ENCODE measurements around the gene PRAMEF12.
"Not testable (repeated sequence)": the region's sequence is repeated elsewhere in the genome, so short reads cannot be mapped to it uniquely, and the experiment has no call there.

PRAMEF12 gene

GRCh38 chr1:12773438-12773837 is at the start of gene PRAMEF12:
Gene PRAMEF12, plus strand, starts transcription at chr1:12773738. Its CDS starts 1,130 bp downstream, at chr1:12774868.
- no peak for DNase-seq

- no peak for DNase-seq
Observed at GRCh38 chr1:12728391-12728790, 45.1 kb upstream of the PRAMEF12 start.

- DNase-seq, result no peak
Observed at GRCh38 chr1:12730156-12730555, 43.4 kb upstream of the PRAMEF12 start.

DNA sequence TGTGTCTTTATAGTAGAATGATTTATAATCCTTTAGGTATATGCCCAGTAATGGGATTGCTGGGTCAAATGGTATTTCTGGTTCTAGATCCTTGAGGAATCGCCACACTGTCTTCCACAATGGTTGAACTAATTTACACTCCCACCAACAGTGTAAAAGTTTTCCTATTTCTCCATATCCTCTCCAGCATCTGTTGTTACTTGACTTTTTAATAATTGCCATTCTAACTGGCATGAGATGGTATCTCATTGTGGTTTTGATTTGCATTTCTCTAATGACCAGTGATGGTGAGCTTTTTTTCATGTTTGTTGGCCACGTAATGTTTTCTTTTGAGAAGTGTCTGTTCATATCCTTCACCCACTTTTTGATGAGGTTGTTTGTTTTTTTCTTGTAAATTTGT is 42.5 kb upstream of the PRAMEF12 start:
- DNase-seq, result not testable (repeated sequence)

DNA sequence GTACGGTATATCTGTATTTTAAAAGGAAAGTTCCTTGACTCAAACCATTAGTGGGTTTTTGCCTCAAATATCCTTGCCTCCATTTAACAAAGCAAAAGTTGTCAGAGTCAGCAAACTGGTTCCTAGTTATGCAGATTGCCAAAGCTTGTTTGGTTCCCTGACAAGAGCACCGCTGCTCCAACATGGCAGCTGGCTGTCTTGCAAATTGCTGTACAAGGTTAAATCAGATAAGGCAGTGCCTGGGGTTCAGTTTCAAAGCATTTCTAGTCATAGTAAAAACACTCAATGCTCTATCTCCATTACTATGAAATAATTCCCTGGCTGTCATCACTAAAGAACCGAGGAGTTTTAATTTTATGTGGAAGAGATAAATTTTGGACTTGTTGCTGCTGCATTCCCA is 38.9 kb upstream of the PRAMEF12 start:
- DNase-seq, result no peak

- DNase-seq, result no peak
Observed at GRCh38 chr1:12738934-12739333, 34.6 kb upstream of the PRAMEF12 start.

DNA sequence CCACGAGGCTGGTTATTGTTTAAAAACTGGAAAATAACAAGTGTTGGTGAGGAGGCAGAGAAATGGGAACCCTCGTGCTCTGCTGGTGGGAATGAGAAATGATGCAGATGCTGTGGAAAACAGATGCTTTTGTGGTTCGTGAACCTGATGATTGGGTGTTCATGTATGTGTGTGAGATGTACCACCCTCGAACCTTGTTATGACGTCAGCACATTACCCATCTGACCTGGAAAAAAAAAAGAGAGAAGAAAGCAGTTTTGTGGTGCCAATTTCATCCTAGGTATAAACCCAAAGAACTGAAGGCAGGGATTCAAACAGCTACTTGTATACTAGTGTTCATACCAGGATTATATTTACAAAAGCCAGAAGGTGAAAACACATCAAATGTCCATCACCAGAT is 33.9 kb upstream of the PRAMEF12 start:
- no peak for DNase-seq

DNA sequence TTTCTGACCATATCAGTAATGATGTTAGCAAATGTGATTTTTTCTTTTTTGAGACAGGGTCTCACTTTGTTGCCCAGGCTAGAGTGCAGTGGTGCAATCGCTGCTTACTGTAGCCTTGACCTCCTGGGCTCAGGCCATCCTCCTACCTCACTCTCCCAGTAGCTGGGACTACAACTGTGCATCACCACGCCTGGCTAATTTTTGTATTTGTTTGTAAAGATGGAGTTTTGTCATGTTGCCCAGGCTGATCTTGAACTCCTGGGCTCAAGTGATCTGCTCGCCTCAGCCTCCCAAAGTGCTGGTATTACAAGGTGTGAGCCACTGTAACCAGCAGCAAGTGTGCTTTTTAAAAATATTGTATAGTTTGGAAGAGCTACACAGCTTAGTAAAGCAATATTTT is 31.6 kb upstream of the PRAMEF12 start:
- no peak for DNase-seq

GRCh38 chr1:12745126-12745991 is 28.2 kb upstream of the PRAMEF12 start:
- no peak for DNase-seq

DNA sequence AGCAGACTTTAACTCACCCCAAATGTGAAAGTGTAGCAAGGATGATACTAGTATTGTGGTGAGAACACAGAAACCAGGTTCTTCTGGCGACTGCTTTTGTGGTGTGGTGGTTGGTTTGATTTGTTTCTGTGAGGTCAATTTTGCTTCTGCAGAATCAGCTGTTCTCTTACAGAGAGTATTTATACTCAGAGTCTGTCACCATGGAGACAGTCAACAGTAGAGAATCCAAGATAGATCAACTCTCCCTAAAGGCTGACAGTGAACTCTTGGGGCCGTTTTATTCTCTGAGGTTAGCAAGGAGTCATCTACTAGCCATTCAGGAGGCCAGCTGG is 27.6 kb upstream of the PRAMEF12 start, which contains the start of gene CFAP107:
Gene CFAP107 (plus strand): TSS at position 209 of the 332 bp plus-strand sequence. CDS start 231 bp downstream, outside the sequence.
- no peak for DNase-seq

- no peak for DNase-seq
Observed at GRCh38 chr1:12748778-12749355, 24.7 kb upstream of the PRAMEF12 start.

- no peak for DNase-seq
Observed at GRCh38 chr1:12754738-12755137, 18.8 kb upstream of the PRAMEF12 start.

DNA sequence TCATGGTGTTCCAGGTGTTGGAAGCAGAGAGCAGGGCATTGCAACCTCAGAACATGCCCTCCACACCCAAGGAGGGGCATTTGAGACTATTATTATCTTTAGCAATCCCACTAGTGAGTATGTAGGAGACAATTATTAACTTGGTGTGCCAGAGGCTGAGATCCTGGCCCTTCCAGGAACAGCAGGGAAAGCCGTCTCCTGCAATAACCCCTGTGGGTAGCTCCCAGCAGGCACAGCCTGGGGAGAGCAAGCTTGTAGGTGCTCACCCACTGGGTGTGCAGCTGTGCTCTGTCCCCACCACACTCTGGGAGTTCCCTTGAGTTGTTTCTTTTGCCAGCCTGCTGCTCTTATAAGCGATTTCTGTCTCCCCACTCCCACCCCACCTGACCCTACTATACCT is 17.3 kb upstream of the PRAMEF12 start:
- DNase-seq, result no peak

DNA sequence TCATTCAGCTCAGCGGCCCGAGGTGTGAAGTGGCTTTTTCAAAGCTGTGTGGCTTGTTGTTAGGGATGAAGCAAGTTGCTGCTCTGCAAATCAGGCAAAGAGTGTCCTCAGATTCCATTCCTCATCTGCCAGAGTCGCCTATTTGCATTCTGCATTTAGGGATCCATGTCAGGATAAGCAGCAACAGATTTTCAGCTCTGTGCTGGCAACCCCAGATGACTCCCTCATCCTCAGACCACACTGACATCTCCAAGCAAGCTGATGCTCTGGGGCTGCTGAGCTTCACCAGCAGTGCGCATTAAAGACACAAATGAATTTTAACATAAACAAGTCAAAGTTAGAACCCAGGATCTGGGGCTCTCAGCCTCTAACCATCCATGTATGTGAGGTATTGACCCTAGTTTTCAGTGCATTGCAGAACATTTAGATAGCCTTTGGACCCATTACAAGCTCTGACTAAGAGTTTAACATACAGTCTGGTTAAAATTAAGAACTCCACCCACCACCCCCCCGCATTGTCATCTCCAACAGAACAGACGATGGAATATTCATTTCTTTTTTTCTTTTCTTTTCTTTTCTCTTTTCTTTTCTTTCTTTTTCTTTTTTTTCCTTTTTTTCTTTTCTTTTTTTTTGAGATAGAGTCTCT is 16.6 kb upstream of the PRAMEF12 start:
- no peak for DNase-seq

GRCh38 chr1:12757836-12758235 is 15.7 kb upstream of the PRAMEF12 start:
- DNase-seq, result no peak

GRCh38 chr1:12760256-12760795 is 13.2 kb upstream of the PRAMEF12 start:
- DNase-seq, result no peak

GRCh38 chr1:12761781-12762180 is 11.8 kb upstream of the PRAMEF12 start:
- DNase-seq, result no peak

GRCh38 chr1:12762766-12763165 is 10.8 kb upstream of the PRAMEF12 start:
- no peak for DNase-seq

DNA sequence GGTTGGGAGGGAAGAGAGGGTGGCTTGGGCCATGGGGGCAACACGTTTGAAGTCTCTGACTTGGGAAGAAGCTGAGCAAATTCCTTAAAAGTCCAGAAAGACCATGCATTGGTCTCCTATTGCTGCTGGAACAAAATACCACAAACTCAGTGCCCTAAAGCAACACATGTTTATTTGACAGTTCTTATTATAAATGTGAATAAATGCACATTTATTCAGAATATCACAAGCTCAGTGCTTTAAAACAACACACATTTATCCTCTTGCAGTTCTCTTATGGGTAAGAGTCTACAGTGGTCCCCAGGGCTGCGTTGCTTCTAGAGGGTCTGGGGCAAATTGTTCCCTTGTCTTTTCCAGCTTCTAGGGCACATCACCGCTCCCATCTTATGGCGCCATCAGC is 10.1 kb upstream of the PRAMEF12 start:
- DNase-seq, result no peak

DNA sequence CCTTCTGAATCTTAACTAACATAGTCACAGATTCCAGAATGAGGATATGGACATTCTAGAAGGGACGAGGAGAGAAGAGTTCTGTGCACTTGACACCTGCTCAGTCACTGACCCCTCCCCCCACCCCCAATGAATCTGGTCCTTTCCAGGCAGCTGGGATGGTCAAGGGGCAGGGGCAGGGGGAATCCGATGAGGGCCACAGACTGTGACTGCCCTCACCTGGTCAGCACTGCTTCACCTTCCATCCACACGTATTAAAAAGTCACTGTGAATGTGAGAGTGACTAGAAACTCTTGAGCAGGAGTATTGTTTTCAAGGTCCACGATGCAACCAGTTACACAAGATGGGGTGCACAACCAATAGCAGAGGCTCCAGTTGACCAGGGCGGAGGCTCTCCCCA is 9.5 kb upstream of the PRAMEF12 start:
- DNase-seq, result no peak

GRCh38 chr1:12769031-12769430 is 4.5 kb upstream of the PRAMEF12 start:
- no peak for DNase-seq

- no peak for DNase-seq
Observed at GRCh38 chr1:12769976-12770505, 3.5 kb upstream of the PRAMEF12 start.

- no peak for DNase-seq
Observed at GRCh38 chr1:12770620-12771019, 2.9 kb upstream of the PRAMEF12 start.

DNA sequence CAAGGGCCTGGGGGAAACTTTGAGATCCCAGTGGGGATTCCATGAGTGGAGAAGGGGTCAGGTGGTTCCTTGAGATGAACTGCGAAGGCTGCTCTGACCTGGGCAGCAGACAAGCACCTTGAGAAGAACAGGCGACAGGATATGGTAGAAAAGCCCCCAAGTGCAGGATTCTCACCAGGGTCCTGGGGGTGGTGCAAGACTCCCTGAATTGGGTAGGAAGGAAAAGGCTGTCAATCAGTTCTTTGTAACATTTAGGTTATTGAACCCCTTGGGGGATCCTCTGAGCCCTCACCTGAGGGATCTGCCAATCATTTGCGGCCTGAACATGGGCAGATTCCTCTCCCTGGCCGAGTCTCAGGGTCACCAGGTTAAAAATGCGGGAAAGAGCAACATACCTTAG is 2.4 kb upstream of the PRAMEF12 start:
- DNase-seq, result no peak
